Measurements from ENCODE around the gene CELF5. TPM values are rescaled to one million over a fixed set of nuclear protein-coding genes. Genes with fewer than 3 reads are reported as not detected.

Gene CELF5
- total and polyA plus RNA-seq, 2 experiments from 2014 or later = 5.6 to 10.6 TPM

DNA sequence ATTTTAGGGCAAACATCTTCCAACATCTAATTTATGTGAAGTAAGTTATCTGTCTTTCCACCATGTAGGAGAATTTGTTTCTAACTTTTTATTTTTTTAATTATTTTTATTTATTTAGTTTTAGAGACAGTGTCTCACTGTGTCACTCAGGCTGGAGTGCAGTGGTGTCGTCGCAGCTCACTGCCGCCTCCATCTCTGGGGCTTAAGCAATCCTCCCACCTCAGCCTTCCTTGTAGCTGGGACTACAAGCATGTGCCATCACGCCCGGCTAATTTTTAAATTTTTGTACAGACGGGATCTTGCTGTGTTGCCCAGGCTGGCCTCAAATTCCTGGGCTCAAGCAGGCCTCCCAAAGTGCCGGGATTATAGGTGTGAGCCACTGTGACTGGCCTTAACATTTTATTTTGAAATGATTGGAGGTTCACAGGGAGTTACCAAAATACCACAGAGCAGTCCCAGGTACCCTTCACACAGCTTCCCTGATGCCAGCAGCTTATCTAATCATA lies 58.8 kb downstream of the CELF5 start:
- TF ChIP-seq, protein P1, sequence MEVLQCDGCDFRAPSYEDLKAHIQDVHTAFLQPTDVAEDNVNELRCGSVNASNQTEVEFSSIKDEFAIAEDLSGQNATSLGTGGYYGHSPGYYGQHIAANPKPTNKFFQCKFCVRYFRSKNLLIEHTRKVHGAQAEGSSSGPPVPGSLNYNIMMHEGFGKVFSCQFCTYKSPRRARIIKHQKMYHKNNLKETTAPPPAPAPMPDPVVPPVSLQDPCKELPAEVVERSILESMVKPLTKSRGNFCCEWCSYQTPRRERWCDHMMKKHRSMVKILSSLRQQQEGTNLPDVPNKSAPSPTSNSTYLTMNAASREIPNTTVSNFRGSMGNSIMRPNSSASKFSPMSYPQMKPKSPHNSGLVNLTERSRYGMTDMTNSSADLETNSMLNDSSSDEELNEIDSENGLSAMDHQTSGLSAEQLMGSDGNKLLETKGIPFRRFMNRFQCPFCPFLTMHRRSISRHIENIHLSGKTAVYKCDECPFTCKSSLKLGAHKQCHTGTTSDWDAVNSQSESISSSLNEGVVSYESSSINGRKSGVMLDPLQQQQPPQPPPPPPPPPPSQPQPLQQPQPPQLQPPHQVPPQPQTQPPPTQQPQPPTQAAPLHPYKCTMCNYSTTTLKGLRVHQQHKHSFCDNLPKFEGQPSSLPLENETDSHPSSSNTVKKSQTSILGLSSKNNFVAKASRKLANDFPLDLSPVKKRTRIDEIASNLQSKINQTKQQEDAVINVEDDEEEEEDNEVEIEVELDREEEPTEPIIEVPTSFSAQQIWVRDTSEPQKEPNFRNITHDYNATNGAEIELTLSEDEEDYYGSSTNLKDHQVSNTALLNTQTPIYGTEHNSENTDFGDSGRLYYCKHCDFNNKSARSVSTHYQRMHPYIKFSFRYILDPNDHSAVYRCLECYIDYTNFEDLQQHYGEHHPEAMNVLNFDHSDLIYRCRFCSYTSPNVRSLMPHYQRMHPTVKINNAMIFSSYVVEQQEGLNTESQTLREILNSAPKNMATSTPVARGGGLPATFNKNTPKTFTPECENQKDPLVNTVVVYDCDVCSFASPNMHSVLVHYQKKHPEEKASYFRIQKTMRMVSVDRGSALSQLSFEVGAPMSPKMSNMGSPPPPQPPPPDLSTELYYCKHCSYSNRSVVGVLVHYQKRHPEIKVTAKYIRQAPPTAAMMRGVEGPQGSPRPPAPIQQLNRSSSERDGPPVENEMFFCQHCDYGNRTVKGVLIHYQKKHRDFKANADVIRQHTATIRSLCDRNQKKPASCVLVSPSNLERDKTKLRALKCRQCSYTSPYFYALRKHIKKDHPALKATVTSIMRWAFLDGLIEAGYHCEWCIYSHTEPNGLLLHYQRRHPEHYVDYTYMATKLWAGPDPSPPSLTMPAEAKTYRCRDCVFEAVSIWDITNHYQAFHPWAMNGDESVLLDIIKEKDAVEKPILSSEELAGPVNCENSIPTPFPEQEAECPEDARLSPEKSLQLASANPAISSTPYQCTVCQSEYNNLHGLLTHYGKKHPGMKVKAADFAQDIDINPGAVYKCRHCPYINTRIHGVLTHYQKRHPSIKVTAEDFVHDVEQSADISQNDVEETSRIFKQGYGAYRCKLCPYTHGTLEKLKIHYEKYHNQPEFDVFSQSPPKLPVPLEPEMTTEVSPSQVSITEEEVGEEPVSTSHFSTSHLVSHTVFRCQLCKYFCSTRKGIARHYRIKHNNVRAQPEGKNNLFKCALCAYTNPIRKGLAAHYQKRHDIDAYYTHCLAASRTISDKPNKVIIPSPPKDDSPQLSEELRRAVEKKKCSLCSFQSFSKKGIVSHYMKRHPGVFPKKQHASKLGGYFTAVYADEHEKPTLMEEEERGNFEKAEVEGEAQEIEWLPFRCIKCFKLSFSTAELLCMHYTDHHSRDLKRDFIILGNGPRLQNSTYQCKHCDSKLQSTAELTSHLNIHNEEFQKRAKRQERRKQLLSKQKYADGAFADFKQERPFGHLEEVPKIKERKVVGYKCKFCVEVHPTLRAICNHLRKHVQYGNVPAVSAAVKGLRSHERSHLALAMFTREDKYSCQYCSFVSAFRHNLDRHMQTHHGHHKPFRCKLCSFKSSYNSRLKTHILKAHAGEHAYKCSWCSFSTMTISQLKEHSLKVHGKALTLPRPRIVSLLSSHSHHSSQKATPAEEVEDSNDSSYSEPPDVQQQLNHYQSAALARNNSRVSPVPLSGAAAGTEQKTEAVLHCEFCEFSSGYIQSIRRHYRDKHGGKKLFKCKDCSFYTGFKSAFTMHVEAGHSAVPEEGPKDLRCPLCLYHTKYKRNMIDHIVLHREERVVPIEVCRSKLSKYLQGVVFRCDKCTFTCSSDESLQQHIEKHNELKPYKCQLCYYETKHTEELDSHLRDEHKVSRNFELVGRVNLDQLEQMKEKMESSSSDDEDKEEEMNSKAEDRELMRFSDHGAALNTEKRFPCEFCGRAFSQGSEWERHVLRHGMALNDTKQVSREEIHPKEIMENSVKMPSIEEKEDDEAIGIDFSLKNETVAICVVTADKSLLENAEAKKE (CRISPR knock-in tag; IDR thresholded peaks at IDR 0.05) = no peak
- TF ChIP-seq ZNF331 (CRISPR knock-in tag; IDR thresholded peaks at IDR 0.05; ENCODE audit: low read depth) (no peak), NANOG (IDR thresholded peaks at IDR 0.05; ENCODE audit: borderline replicate concordance) (no peak), EZH2 (IDR thresholded peaks at IDR 0.05; ENCODE audit: low read depth, unreplicated experiment) (no peak), POLR2AphosphoS5 (IDR thresholded peaks at IDR 0.05; ENCODE audit: low read depth) (no peak), EZH2phosphoT487 (IDR thresholded peaks at IDR 0.05; ENCODE audit: unreplicated experiment) (no peak), ETS1 (IDR thresholded peaks at IDR 0.05) (no peak), REST (IDR thresholded peaks at IDR 0.05; ENCODE audit: unreplicated experiment) (no peak), CTCF (conservative IDR thresholded peaks at IDR 0.05; ENCODE audit: low read depth in 2 of 2) (no peak), JUNB (IDR thresholded peaks at IDR 0.05; ENCODE audit: unreplicated experiment) (no peak)
- H3K9me3 Mint-ChIP-seq = no peaks in the 10 kb centered on the region

More for the DNA sequence above, 58.8 kb downstream of the CELF5 start:
- no peak overlapping the region for H3K27ac Mint-ChIP-seq
- no peaks in the 10 kb centered on the region for H3K79me2 ChIP-seq (replicated peaks; ENCODE audit: insufficient read depth)
- DNase-seq (ENCODE audit: low spot score) = no peak
- H3K9me2 ChIP-seq (ENCODE audit: insufficient read depth) = no peaks in the 10 kb centered on the region
- peaks cover 15% of the 10 kb centered on the region for H3K27me3 Mint-ChIP-seq (ENCODE audit: insufficient read depth, low read depth, poor library complexity)
- H3K4me2 ChIP-seq = no peak overlapping the region
- no peak overlapping the region for H3K4me3 ChIP-seq
- H3K27me3 ChIP-seq (ENCODE audit: insufficient read depth) = no peaks in the 10 kb centered on the region
- 0 out of 2 replicates have a peak, but pooled peaks cover 4% of the 10 kb centered on the region for H3F3A ChIP-seq (replicated peaks; ENCODE audit: low read depth)
- ATAC-seq = no peak
- H4K20me1 ChIP-seq (replicated peaks; ENCODE audit: insufficient read depth) = no peaks in the 10 kb centered on the region
- peaks cover 2% of the 10 kb centered on the region; the same call in 2 of the 3 replicates for H3K4me1 Mint-ChIP-seq
- peaks cover 5% of the 10 kb centered on the region for H3K36me3 Mint-ChIP-seq (ENCODE audit: low read depth)
- H2AFZ ChIP-seq = no peak overlapping the region
- H3K27ac ChIP-seq (ENCODE audit: low read depth) = no peak overlapping the region
- H3K36me3 ChIP-seq (ENCODE audit: insufficient read depth) = no peaks in the 10 kb centered on the region
- 0 out of 2 replicates have a peak, but pooled peaks cover 3% of the 10 kb centered on the region for H3K4me1 ChIP-seq (ENCODE audit: insufficient read depth)
- no peak overlapping the region for H3K4me3 Mint-ChIP-seq

Data from GM23338 (cell line).